Measurements from ENCODE around the gene TOX3.

GRCh38 chr16:52446080-52446479 lies 100.9 kb downstream of the TOX3 start:
- no peak for TF ChIP-seq EZH2 (IDR thresholded peaks at IDR 0.05; ENCODE audit: insufficient read depth, poor library complexity, severe bottlenecking)
- TF ChIP-seq EZH2phosphoT487 (IDR thresholded peaks at IDR 0.05; ENCODE audit: insufficient read depth, low read depth): no peak
